HG03460 (cell line): ENCODE measurements around the gene SERGEF.

ENCODE experiments used
- ATAC-seq: cut with Tn5 transposase; IDR thresholded peaks from one replicate; pipeline ENCODE4 v1.9.1; 2021; ENCODE audit not compliant: unreplicated experiment

The SERGEF gene

DNA sequence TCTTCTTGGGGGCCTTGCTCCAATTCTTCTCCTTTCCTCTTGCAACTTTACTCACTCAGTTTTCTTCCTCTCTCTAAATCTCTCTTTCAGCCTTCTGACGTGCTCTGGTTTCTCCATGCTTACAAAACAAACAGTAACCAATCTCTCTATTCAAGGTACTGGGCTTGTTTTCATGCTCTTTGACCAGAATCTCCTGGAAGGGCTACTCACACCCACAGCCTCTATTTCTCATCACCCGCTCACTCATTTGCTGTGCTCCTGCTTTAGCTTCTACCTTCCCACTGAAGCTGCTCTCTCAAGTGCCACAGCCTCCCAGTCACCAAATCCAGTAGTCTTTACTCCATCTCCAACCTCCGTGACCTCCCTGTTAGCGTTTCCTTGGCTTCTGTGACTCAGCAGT, 60.4 kb downstream of the SERGEF start:
- no peak for ATAC-seq

DNA sequence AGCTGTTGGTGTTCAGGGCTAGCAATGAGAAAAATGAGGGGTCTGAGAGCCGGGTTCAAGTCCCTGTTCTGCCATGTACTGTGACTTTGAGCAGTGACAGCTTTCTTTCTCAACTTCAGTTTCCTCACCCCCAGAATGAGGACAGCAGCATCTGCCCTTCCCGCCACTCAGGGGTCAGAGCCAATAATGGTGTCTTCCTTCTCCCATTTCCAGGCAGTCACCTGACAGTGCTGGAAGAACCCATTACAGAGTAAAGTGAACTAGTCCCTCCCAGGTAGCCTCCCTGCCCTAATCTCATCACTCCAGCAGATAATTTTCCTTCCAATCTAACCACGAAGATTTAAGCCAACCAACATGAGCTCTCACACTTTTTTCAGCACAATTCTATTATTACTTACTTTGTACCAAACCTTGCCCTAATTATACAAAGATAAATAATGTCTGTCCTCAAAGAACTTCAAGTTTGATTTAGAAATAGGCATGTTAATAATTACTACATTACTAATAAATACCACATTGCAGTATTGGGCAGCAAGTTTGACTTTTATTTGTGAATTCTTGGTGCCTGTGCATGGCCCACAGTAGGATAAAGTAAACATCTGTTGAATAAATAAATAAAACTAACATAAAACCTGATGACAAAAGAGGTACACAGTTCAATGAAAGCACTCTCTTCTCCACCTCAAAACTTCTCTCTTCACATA, 61.0 kb downstream of the SERGEF start:
- no peak for ATAC-seq

- no peak for ATAC-seq
Observed at GRCh38 chr11:17950644-17951043, 62.2 kb downstream of the SERGEF start.

DNA sequence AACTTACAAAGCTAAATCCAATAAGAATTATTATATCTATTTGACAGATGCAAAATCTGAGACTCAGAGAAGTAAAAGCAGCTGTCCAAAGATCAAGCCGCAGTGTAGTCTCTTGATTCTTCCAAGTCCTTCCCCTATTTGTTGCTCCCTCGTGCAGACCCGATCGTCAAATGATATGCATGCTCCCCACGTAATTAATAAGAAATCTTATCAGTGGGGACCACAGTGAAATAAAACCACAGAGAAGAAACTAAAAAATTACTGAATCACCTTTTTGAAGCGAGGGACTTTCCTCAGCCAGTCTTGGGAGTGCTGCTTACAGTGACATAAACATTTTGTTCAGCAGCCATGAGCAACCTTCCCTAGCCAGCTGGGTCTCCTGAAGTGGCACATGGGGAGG, 64.6 kb downstream of the SERGEF start:
- ATAC-seq = no peak

DNA sequence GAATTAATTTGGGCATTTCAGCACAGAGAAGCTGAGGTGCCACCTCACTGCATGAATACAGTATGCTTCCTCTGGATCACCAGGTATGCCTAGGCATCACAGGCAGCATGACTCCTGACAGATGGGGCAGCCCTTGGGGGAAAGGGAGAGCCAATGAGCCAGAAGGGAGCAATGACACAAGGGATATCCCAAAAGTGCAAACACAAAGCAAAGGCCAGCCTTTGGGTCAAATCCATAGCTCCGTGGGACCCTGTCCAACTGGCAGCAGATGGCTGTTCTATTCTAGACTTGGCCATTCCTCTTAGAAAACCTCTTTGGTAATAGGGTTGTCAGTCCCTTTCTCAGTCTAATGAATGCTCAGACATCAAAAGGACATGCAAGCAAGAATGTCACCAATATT, 73.3 kb downstream of the SERGEF start:
- ATAC-seq = no peak

GRCh38 chr11:17936790-17937189, 76.1 kb downstream of the SERGEF start:
- no peak for ATAC-seq

DNA sequence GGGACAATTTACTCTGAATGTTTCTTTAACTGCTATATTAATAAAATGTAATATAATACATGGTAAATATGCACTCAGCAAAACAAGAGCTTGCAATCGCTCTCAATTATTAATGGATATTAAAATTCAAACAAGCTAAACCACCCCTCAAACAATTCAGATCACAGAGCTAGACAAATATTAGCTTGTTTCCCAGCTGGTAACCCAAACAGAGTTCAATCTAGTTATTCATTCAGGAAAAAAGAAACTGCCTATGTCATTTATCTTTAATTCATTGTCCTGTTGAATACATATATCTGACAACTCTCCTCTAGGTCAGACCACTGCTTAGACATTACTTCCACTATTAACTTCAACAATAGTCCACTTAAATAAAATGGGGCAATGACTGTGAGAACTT, 78.7 kb downstream of the SERGEF start:
- no peak for ATAC-seq

- ATAC-seq = no peak
Observed at GRCh38 chr11:17933708-17934107, 79.1 kb downstream of the SERGEF start.

DNA sequence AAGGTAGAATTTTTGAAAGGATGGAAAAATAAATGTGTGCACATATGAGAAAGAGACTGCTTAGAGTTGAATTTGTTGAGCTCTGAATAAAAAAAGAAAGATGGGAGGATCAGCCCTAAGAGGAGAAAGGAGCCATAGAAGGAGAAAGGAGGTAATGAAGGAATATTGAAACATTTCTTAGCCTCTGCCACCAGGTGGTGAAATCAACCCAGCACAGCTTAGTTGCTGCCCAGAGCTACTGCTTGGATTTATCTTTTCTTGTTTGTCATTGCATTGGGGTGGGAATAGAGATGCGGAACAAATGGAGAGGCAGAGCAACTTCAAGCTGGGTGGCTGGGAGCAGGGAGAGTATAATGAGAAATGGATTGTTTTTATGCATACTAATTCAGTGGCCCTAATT, 80.4 kb downstream of the SERGEF start:
- ATAC-seq = no peak

DNA sequence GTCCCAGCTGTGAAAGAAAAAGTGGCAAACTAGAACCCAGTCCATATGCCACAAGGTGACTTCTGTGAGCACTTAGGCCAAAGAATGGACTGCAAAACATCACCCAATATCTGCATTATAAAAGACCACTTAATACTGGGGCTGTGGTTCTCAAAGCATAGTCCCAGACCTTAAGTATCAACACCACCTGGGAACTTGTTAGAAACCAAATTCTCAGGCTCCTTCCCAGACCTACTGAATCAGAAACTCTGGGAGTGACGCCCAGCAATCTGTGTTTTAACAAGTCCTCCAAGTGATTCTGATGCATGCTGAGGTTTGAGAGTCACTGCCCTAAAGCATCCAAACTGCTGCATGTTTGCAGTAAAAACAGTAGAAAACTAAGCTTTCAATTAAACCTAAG, 81.3 kb downstream of the SERGEF start:
- no peak for ATAC-seq

- ATAC-seq = no peak
Observed at GRCh38 chr11:17930544-17931125, 82.2 kb downstream of the SERGEF start.

- ATAC-seq = no peak
Observed at GRCh38 chr11:17929171-17929570, 83.7 kb downstream of the SERGEF start.

GRCh38 chr11:17927681-17928343, 85.0 kb downstream of the SERGEF start:
- no peak for ATAC-seq

GRCh38 chr11:17927041-17927440, 85.8 kb downstream of the SERGEF start:
- no peak for ATAC-seq

GRCh38 chr11:17924713-17925112, 88.1 kb downstream of the SERGEF start:
- no peak for ATAC-seq

- no peak for ATAC-seq
Observed at GRCh38 chr11:17923217-17923616, 89.6 kb downstream of the SERGEF start.

- ATAC-seq = no peak
Observed at GRCh38 chr11:17922416-17922788, 90.4 kb downstream of the SERGEF start.

DNA sequence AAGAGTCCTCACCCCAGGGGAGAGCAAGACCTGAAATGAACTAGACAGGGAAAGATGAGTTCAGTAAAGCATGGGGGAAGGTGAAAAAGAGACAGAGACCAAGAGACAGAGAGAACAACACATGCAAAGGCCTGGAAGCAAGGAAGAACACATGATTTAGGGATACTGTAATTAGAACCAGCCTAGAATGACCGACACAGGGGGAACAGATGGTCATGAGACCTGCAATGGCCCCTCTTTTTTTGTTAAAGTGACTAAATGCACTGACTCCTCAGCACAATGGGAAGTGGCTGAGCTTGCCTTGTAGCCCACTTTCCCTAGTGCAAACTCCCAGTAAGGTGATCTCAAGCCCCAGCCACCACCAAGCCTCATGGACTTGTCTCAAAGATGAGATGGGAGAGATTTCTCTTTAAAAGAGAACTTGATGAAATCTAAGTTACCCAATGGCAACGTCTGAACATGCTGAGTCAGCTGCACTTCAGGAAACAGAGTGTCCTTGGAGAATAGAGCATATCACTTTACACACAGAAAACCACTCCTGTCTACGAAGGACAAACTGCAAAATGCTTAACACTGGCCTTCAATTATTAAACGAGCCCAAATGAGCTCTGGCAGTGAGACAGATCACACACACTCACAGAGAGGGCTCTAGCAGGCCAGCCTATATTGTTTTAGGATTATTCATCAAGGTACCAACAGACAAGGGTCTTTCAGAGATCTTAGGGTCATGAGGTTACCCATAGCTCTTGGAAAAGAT, 91.0 kb downstream of the SERGEF start:
- no peak for ATAC-seq

DNA sequence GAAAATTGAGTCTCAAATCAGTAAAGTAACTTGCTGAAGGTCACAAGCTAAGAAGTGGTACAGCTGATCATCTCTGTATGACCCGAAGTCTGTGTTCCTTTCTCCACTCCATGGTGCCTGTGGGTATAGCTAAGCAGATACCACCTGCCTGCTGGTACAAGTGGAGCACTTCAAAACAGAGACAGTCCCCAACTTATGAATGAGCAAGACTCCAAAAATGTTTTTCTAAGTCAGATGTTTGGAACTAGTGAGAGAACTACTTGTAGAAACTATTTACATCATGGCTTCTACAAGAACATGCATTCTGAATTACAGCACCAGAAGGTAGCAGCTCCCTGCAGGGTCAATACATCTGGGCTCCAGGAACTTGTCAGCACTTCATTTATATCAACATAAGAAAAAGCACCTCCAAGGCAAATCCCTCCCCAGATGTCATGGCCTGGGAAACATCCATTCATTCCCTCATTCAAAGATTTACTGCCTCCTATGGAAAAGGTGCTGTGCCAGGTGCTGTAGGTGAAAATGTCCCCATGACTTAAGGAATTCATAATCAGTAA, 94.7 kb downstream of the SERGEF start:
- no peak for ATAC-seq

GRCh38 chr11:17917556-17917955, 95.3 kb downstream of the SERGEF start:
- no peak for ATAC-seq

- ATAC-seq = no peak
Observed at GRCh38 chr11:17915500-17916143, 97.2 kb downstream of the SERGEF start.
